DMS114 treated with DMSO at 0.1 percent for 48 hours (cell line): Measurements from ENCODE around the gene ST6GAL2.

ENCODE experiments used
- DNase-seq: peaks from one replicate; lab custom pipeline; 2025; ENCODE audit not compliant: unreplicated experiment; lab: John Stamatoyannopoulos, UW

ST6GAL2 gene

GRCh38 chr2:106830191-106830590 lies 55.8 kb downstream of the ST6GAL2 start:
- no peak for DNase-seq

- DNase-seq: no peak
These were observed 57.8 kb downstream of the ST6GAL2 start for GRCh38 chr2:106828119-106828518.

- DNase-seq: no peak
These were observed 58.8 kb downstream of the ST6GAL2 start for GRCh38 chr2:106827158-106827557.

- DNase-seq: no peak
These were observed 60.8 kb downstream of the ST6GAL2 start for GRCh38 chr2:106825161-106825560.

- no peak for DNase-seq
These were observed 69.0 kb downstream of the ST6GAL2 start for GRCh38 chr2:106816974-106817373.

GRCh38 chr2:106812841-106813240 lies 73.1 kb downstream of the ST6GAL2 start:
- DNase-seq: no peak

GRCh38 chr2:106812383-106812782 lies 73.6 kb downstream of the ST6GAL2 start:
- DNase-seq: no peak

- no peak for DNase-seq
These were observed 80.3 kb downstream of the ST6GAL2 start for GRCh38 chr2:106805716-106806115.

GRCh38 chr2:106804161-106804560 lies 81.8 kb downstream of the ST6GAL2 start:
- DNase-seq: no peak

- no peak for DNase-seq
These were observed 84.9 kb downstream of the ST6GAL2 start for GRCh38 chr2:106800976-106801655.

GRCh38 chr2:106800180-106800579 lies 85.8 kb downstream of the ST6GAL2 start:
- DNase-seq: no peak

GRCh38 chr2:106798826-106799552 lies 87.0 kb downstream of the ST6GAL2 start:
- no peak for DNase-seq

- no peak for DNase-seq
These were observed 88.5 kb downstream of the ST6GAL2 start for GRCh38 chr2:106797494-106797893.

GRCh38 chr2:106792671-106793070 lies 93.3 kb downstream of the ST6GAL2 start:
- no peak for DNase-seq

GRCh38 chr2:106789185-106789584 lies 96.8 kb downstream of the ST6GAL2 start:
- no peak for DNase-seq

GRCh38 chr2:106782681-106783080 lies 103.3 kb downstream of the ST6GAL2 start:
- no peak for DNase-seq

GRCh38 chr2:106781196-106781595 lies 104.8 kb downstream of the ST6GAL2 start:
- DNase-seq: no peak

GRCh38 chr2:106771811-106772210 lies 114.2 kb downstream of the ST6GAL2 start:
- no peak for DNase-seq

- DNase-seq: no peak
These were observed 115.0 kb downstream of the ST6GAL2 start for GRCh38 chr2:106770986-106771385.

- no peak for DNase-seq
These were observed 121.4 kb downstream of the ST6GAL2 start for GRCh38 chr2:106764614-106765013.

GRCh38 chr2:106759966-106760365 lies 126.0 kb downstream of the ST6GAL2 start:
- no peak for DNase-seq

GRCh38 chr2:106758901-106759497 lies 127.0 kb downstream of the ST6GAL2 start:
- no peak for DNase-seq
